ENCODE measurements around the gene NAPB. TPM values are rescaled to one million over a fixed set of nuclear protein-coding genes. Genes with fewer than 3 reads are reported as not detected.
A peak's percentile ranks its signal among the peaks of the same experiment; 100 is the strongest.

Gene NAPB
- polyA plus RNA-seq, 1 experiment: 3.8 TPM

- no peak for DNase-seq (ENCODE audit: low read depth)
- no peak overlapping the region for H3K4me3 ChIP-seq (ENCODE audit: low read depth, low read length)
- H3K36me3 ChIP-seq (ENCODE audit: control insufficient read depth, insufficient read depth, low read length): peaks cover 14% of the 10 kb centered on the region
- CTCF ChIA-PET: no interaction called here
- POLR2A ChIA-PET: no interaction called here
- H3K27me3 ChIP-seq (ENCODE audit: control insufficient read depth, insufficient read depth, low read length): no peaks in the 10 kb centered on the region
- no peak for TF ChIP-seq CTCF (IDR thresholded peaks at IDR 0.05; ENCODE audit: insufficient read depth, low read depth, low read length)
These were observed 55.7 kb downstream of the NAPB start for GRCh38 chr20:23365390-23366165.

GRCh38 chr20:23363257-23363649 is 58.0 kb downstream of the NAPB start:
- no peak for DNase-seq (ENCODE audit: low read depth)

GRCh38 chr20:23362392-23363256 is 58.7 kb downstream of the NAPB start:
- no peak for TF ChIP-seq CTCF (IDR thresholded peaks at IDR 0.05; ENCODE audit: insufficient read depth, low read depth, low read length)
- ChIA-PET POLR2A (no interaction called here), CTCF (interaction anchor here (0.5 kb wide), 1 partner anchor 260 kb away, joined by 3 read pairs; no protein-coding TSS in a partner anchor)

More at GRCh38 chr20:23363257-23363649, 58.0 kb downstream of the NAPB start:
- Histone ChIP-seq H3K4me3 (ENCODE audit: low read depth, low read length) (peak overlapping the region; percentile 73), H3K27me3 (ENCODE audit: control insufficient read depth, insufficient read depth, low read length) (no peaks in the 10 kb centered on the region), H3K36me3 (ENCODE audit: control insufficient read depth, insufficient read depth, low read length) (peaks cover 5% of the 10 kb centered on the region)
- POLR2A ChIA-PET: no interaction called here
- TF ChIP-seq CTCF (IDR thresholded peaks at IDR 0.05; ENCODE audit: insufficient read depth, low read depth, low read length): no peak
- CTCF ChIA-PET: no interaction called here

GRCh38 chr20:23361476-23362391 is 59.6 kb downstream of the NAPB start, which contains the start of gene GZF1:
GZF1 (plus strand) TSS chr20:23362182; CDS start chr20:23364384, 2,202 bp downstream.
- ChIA-PET POLR2A (interaction anchor here (0.7 to 1.2 kb wide), 2 partner anchors 12 to 275 kb away, joined by 3 read pairs; partner anchors contain the start of gene NXT1), CTCF (no interaction called here)
- peak within 1 kb of the TSS; percentile 73 for H3K4me3 ChIP-seq (ENCODE audit: low read depth, low read length)
- peak; percentile 93 for DNase-seq (ENCODE audit: low read depth)
- TF ChIP-seq CTCF (IDR thresholded peaks at IDR 0.05; ENCODE audit: insufficient read depth, low read depth, low read length): 0 out of 2 replicates have a peak, but pooled peaks have one; percentile 15
- no peaks in the 10 kb centered on the region for H3K27me3 ChIP-seq (ENCODE audit: control insufficient read depth, insufficient read depth, low read length)
- H3K36me3 ChIP-seq (ENCODE audit: control insufficient read depth, insufficient read depth, low read length): peaks cover 5% of the 10 kb centered on the region

More at GRCh38 chr20:23362392-23363256, 58.7 kb downstream of the NAPB start:
- no peaks in the 10 kb centered on the region for H3K27me3 ChIP-seq (ENCODE audit: control insufficient read depth, insufficient read depth, low read length)
- DNase-seq (ENCODE audit: low read depth): no peak
- H3K36me3 ChIP-seq (ENCODE audit: control insufficient read depth, insufficient read depth, low read length): peaks cover 5% of the 10 kb centered on the region
- H3K4me3 ChIP-seq (ENCODE audit: low read depth, low read length): peak overlapping the region; percentile 73

Measured in BJ (cell line).